Measurements from ENCODE around the gene FXYD6. TPM values are rescaled to one million over a fixed set of nuclear protein-coding genes. Genes with fewer than 3 reads are reported as not detected.

Gene FXYD6
- total and polyA plus RNA-seq, 9 of the 15 experiments (the other 6 are each of a cell fraction or from before 2014, with no cell fraction given) = 0.07 to 0.35 TPM; not detected in 7

GRCh38 chr11:117914991-117915618, 38.6 kb upstream of the FXYD6 start (continued):
- TF ChIP-seq TSHZ1 (CRISPR knock-in tag; IDR thresholded peaks at IDR 0.05) (no peak), UBTF (IDR thresholded peaks at IDR 0.05; ENCODE audit: borderline replicate concordance in 1 of 2, low read depth in 2 of 2, low read length in 2 of 2) (no peak), MYBL2 (IDR thresholded peaks at IDR 0.05; ENCODE audit: low read depth) (no peak), MYBL2 (CRISPR knock-in tag; IDR thresholded peaks at IDR 0.05; ENCODE audit: borderline replicate concordance) (no peak)

All from K562 (cell line).